Measurements from ENCODE around the gene LCN15. TPM values are rescaled to one million over a fixed set of nuclear protein-coding genes. Genes with fewer than 3 reads are reported as not detected.

LCN15 gene
- total and polyA plus RNA-seq, 2 of the 4 experiments (the other 2 are of a cell fraction) = not detected

GRCh38 chr9:136710543-136710942 is 53.8 kb downstream of the LCN15 start:
- peaks cover 1% of the 10 kb centered on the region; the same call in 1 of the 2 replicates for H3K4me1 ChIP-seq (ENCODE audit: control insufficient read depth, insufficient read depth, low read length)
- H4K20me1 ChIP-seq (ENCODE audit: insufficient read depth, low read length) = no peaks in the 10 kb centered on the region
- H2BK120ac ChIP-seq (ENCODE audit: low read depth, low read length) = no peak overlapping the region
- 0 out of 2 replicates have a peak overlapping the region, but pooled peaks have one; percentile 32 for H3K14ac ChIP-seq (replicated peaks; ENCODE audit: low read depth, low read length)
- H3K9ac ChIP-seq (ENCODE audit: low read depth, low read length) = no peak overlapping the region
- WGBS, 2 experiments (ENCODE audit: extremely low coverage in 2 of 2, insufficient read length in 1 of 2) = 20% methylated on average over 2 of the region's 7 CpGs; no CpG with 5 or more reads in 1 of the 2 experiments
- no peak overlapping the region for H3K18ac ChIP-seq (ENCODE audit: low read depth, low read length)
- H3K9me3 ChIP-seq (ENCODE audit: control insufficient read depth, insufficient read depth, low read length) = no peaks in the 10 kb centered on the region
- no peak overlapping the region for H3K4ac ChIP-seq (ENCODE audit: low read depth, low read length)
- H2BK5ac ChIP-seq (ENCODE audit: low read depth, low read length, poor library complexity, severe bottlenecking) = no peak overlapping the region
- DNase-seq = peak; percentile 28
- no peaks in the 10 kb centered on the region for H3K9me1 ChIP-seq (ENCODE audit: insufficient read depth, low read length)
- ATAC-seq (ENCODE audit: low read depth) = no peak
- POLR2A ChIA-PET (ENCODE audit: unreplicated experiment) = no interaction called here
- no peak overlapping the region for H3K27ac ChIP-seq (ENCODE audit: insufficient read depth, low read length)
- in situ Hi-C loops (cut with MboI; ENCODE audit: low sequenced_read_pairs) = no loop called here
- CTCF ChIA-PET = interaction anchor here (0.7 kb wide), 1 partner anchor 267 kb away, joined by 8 read pairs; no protein-coding TSS in a partner anchor
- H4K5ac ChIP-seq (ENCODE audit: low read depth, low read length) = no peak overlapping the region
- H3K36me3 ChIP-seq (ENCODE audit: control insufficient read depth, insufficient read depth, low read length) = no peaks in the 10 kb centered on the region
- no peak overlapping the region for H3K4me3 ChIP-seq (ENCODE audit: insufficient read depth, low read depth, low read length)
- H4K91ac ChIP-seq (ENCODE audit: insufficient read depth, low read depth, low read length) = no peak overlapping the region
- no peak overlapping the region for H2AFZ ChIP-seq (replicated peaks; ENCODE audit: low read length, poor library complexity)
- H4K8ac ChIP-seq (ENCODE audit: low read depth in 2 of 2, low read length in 2 of 2) = no peak overlapping the region
- no peak for TF ChIP-seq RCOR1 (IDR thresholded peaks at IDR 0.05; ENCODE audit: insufficient replicate concordance, low read length)
- no peak for TF ChIP-seq RAD21 (IDR thresholded peaks at IDR 0.05; ENCODE audit: low read length)
- TF ChIP-seq RFX5 (IDR thresholded peaks at IDR 0.05; ENCODE audit: low read depth, low read length) = no peak
- TF ChIP-seq ELK1 (IDR thresholded peaks at IDR 0.05; ENCODE audit: borderline replicate concordance, low read depth, low read length) = no peak
- no peak for TF ChIP-seq USF2 (IDR thresholded peaks at IDR 0.05; ENCODE audit: low read depth, low read length)
- TF ChIP-seq BHLHE40 (IDR thresholded peaks at IDR 0.05; ENCODE audit: low read depth, low read length) = no peak
- no peak for TF ChIP-seq MAZ (IDR thresholded peaks at IDR 0.05; ENCODE audit: borderline replicate concordance, low read depth, low read length)
- no peak for TF ChIP-seq POLR2A (IDR thresholded peaks at IDR 0.05; ENCODE audit: low read depth, low read length)
- no peak for TF ChIP-seq MAFK (IDR thresholded peaks at IDR 0.05; ENCODE audit: low read depth, low read length)
- TF ChIP-seq NFE2L2 (IDR thresholded peaks at IDR 0.05; ENCODE audit: low read depth, low read length) = no peak
- no peak for TF ChIP-seq CTCF (conservative IDR thresholded peaks at IDR 0.05; ENCODE audit: low read depth, low read length)
- TF ChIP-seq CEBPB (IDR thresholded peaks at IDR 0.05; ENCODE audit: low read depth, low read length) = no peak
- TF ChIP-seq CHD1 (IDR thresholded peaks at IDR 0.05; ENCODE audit: low read depth, low read length) = no peak
- TF ChIP-seq MXI1 (IDR thresholded peaks at IDR 0.05; ENCODE audit: borderline replicate concordance, low read depth, low read length) = no peak
- no peak for TF ChIP-seq FOS (IDR thresholded peaks at IDR 0.05; ENCODE audit: low read depth, low read length)
- no peak overlapping the region for H2AK5ac ChIP-seq (ENCODE audit: low read depth, low read length)
- H3K79me1 ChIP-seq (ENCODE audit: low read depth in 1 of 2, low read length in 2 of 2) = no peaks in the 10 kb centered on the region
- no peak overlapping the region for H3K56ac ChIP-seq (ENCODE audit: extremely low read depth, insufficient read depth, low read length)
- H3K23ac ChIP-seq (ENCODE audit: low read depth, low read length) = no peak overlapping the region
- H2AK9ac ChIP-seq (replicated peaks; ENCODE audit: low read depth, low read length, poor library complexity) = no peak overlapping the region
- no peak overlapping the region for H3K4me2 ChIP-seq (ENCODE audit: low read depth, low read length)
- intact Hi-C loops (cut with micrococcal nuclease) = no loop called here
- H2BK15ac ChIP-seq (ENCODE audit: low read depth, low read length) = no peak overlapping the region
- no TSS peak for BruUV-seq (replicated peaks)
- no peak overlapping the region for H2BK20ac ChIP-seq (ENCODE audit: low read depth, low read length)
- dilution Hi-C loops (cut with HindIII; ENCODE audit: low sequenced_read_pairs, unreplicated experiment) = no loop called here
- peaks cover 17% of the 10 kb centered on the region for H3K27me3 ChIP-seq (ENCODE audit: control insufficient read depth, insufficient read depth, low read length)

Measured in IMR-90 (cell line).